Naive thymus-derived CD4-positive, alpha-beta T cell (primary cell): ENCODE data around the gene SH3RF3. TPM values are rescaled to one million over a fixed set of nuclear protein-coding genes. Genes with fewer than 3 reads are reported as not detected.

ENCODE experiments used
- ATAC-seq: fragments of 150-1000 bp; cut with Tn5 transposase; 2 replicates; pipeline ENCODE4 v1.10.0; 2021; ENCODE audit warnings: mild to moderate bottlenecking, moderate library complexity
- CTCF ChIA-PET: fragments of 350-600 bp; sonication (Branson Sonifier 250); formaldehyde crosslinking; loops from one replicate; lab custom pipeline; 2021; ENCODE audit warnings: antibody characterized with exemption; lab: Charles Lee
- POLR2A ChIA-PET: fragments of 350-600 bp; sonication (Branson Sonifier 250); formaldehyde crosslinking; loops from one replicate; lab custom pipeline; 2021; ENCODE audit warnings: antibody characterized with exemption, inconsistent platforms; lab: Charles Lee
- DNase-seq, 9 donors: peaks; one replicate each; pipeline versions ENCODE4 v3.0.0 to v3.0.0-alpha.2; 2020 to 2022; ENCODE audit warnings: mixed read lengths in 1 of 9
- H3K27ac ChIP-seq: one replicate; pipeline ENCODE4 v1.7.0; 2013; ENCODE audit warnings: mild to moderate bottlenecking, low read depth, low read length, moderate library complexity
- H3K27me3 ChIP-seq, 2 donors: one replicate each; pipeline ENCODE4 v1.7.0; 2013; ENCODE audit warnings: low read length in 2 of 2, mild to moderate bottlenecking in 2 of 2, moderate library complexity in 2 of 2; ENCODE audit not compliant: control insufficient read depth in 2 of 2, insufficient read depth in 2 of 2
- H3K36me3 ChIP-seq, 3 experiments: 1 replicate in 2 of 3; 2 replicates in 1 of 3; pipeline ENCODE4 v1.7.0; 2013; ENCODE audit warnings: low read length in 3 of 3, mild to moderate bottlenecking in 3 of 3, moderate library complexity in 1 of 3; ENCODE audit not compliant: insufficient read depth in 3 of 3, control insufficient read depth in 2 of 3
- H3K4me1 ChIP-seq, 2 donors: one replicate each; pipeline ENCODE4 v1.7.0; 2013; ENCODE audit warnings: low read length in 2 of 2, mild to moderate bottlenecking in 2 of 2, moderate library complexity in 1 of 2; ENCODE audit not compliant: control insufficient read depth in 2 of 2, insufficient read depth in 2 of 2
- H3K4me3 ChIP-seq: 2 replicates; pipeline ENCODE4 v1.7.0; 2013; ENCODE audit warnings: mild to moderate bottlenecking, low read length
- H3K9me3 ChIP-seq, 3 experiments: 1 replicate in 2 of 3; 2 replicates in 1 of 3; pipeline ENCODE4 v1.7.0; 2013; ENCODE audit warnings: low read length in 3 of 3; ENCODE audit not compliant: control insufficient read depth in 2 of 3
- H3K27ac Mint-ChIP-seq, 9 donors: one replicate each; pipeline ENCODE4 v1.8.0; 2020 to 2022; ENCODE audit warnings: mixed read lengths in 9 of 9, mild to moderate bottlenecking in 8 of 9, moderate library complexity in 5 of 9, inconsistent platforms in 2 of 9
- H3K27me3 Mint-ChIP-seq, 5 donors: one replicate each; pipeline ENCODE4 v1.8.0; 2021 to 2022; ENCODE audit warnings: mixed read lengths in 5 of 5, mild to moderate bottlenecking in 1 of 5
- H3K36me3 Mint-ChIP-seq, 5 donors: one replicate each; pipeline ENCODE4 v1.8.0; 2020 to 2022; ENCODE audit warnings: mixed read lengths in 5 of 5, mild to moderate bottlenecking in 3 of 5, inconsistent platforms in 1 of 5
- H3K4me1 Mint-ChIP-seq, 7 donors: one replicate each; pipeline ENCODE4 v1.8.0; 2020 to 2022; ENCODE audit warnings: mixed read lengths in 7 of 7, mild to moderate bottlenecking in 3 of 7, inconsistent platforms in 1 of 7
- H3K4me3 Mint-ChIP-seq, 10 donors: one replicate each; pipeline ENCODE4 v1.8.0; 2020 to 2022; ENCODE audit warnings: mild to moderate bottlenecking in 10 of 10, mixed read lengths in 10 of 10, moderate library complexity in 6 of 10, inconsistent platforms in 2 of 10
- H3K9me3 Mint-ChIP-seq, 11 donors: one replicate each; pipeline ENCODE4 v1.8.0; 2020 to 2022; ENCODE audit warnings: mixed read lengths in 11 of 11, mild to moderate bottlenecking in 4 of 11, inconsistent platforms in 1 of 11, moderate library complexity in 1 of 11
- intact Hi-C, 2 donors: fragments of 100-400 bp; cut with micrococcal nuclease; formaldehyde crosslinking; loops; one replicate each; pipeline ENCODE4 v1.15.1; 2023
- polyA plus RNA-seq, 2 donors: library from polyadenylated mRNA; unstranded; fragments of 300-500 nt; fragmentation: Illumina TruSeq; gene quantifications; one replicate each; pipeline ENCODE4 v1.2.3, GENCODE V29; 2021
- total RNA-seq, 6 experiments: library from RNA in 5 of 6; stranded (reverse) in 5 of 6; gene quantifications; 1 replicate in 5 of 6; 2 replicates in 1 of 6; pipeline ENCODE4 v1.2.3 and lab custom pipeline; 2021 to 2026

The SH3RF3 gene
- total and polyA plus RNA-seq, 7 experiments from 2014 or later, result 0.19 to 11.5 (median 4.8) TPM

GRCh38 chr2:109411640-109412325, 282.8 kb downstream of the SH3RF3 start:
- no peak for ATAC-seq
- Mint-ChIP-seq H3K9me3 (no peaks in the 10 kb centered on the region), H3K4me3 (no peak overlapping the region), H3K4me1 (peaks cover 0 to 4% (median 0%) of the 10 kb centered on the region in 7 donors), H3K36me3 (peaks cover 0 to 7% (median 0%) of the 10 kb centered on the region in 5 donors), H3K27ac (peak overlapping the region in 1 of 9 donors; percentile 41), H3K27me3 (no peaks in the 10 kb centered on the region)
- Histone ChIP-seq H3K4me1 (no peaks in the 10 kb centered on the region), H3K36me3 (no peaks in the 10 kb centered on the region), H3K9me3 (no peaks in the 10 kb centered on the region), H3K27me3 (no peaks in the 10 kb centered on the region), H3K27ac (no peak overlapping the region), H3K4me3 (no peak overlapping the region)
- CTCF ChIA-PET, result interaction anchor here (0.6 kb wide), 1 partner anchor 545 kb away, joined by 5 read pairs; no protein-coding TSS in a partner anchor
- no peak for DNase-seq
- intact Hi-C loops, result no loop called here
- POLR2A ChIA-PET, result no interaction called here

- Histone ChIP-seq H3K27me3 (no peaks in the 10 kb centered on the region), H3K4me3 (no peak overlapping the region), H3K9me3 (no peaks in the 10 kb centered on the region), H3K4me1 (no peaks in the 10 kb centered on the region), H3K27ac (no peak overlapping the region), H3K36me3 (no peaks in the 10 kb centered on the region)
- intact Hi-C loops, result no loop called here
- CTCF ChIA-PET, result no interaction called here
- Mint-ChIP-seq H3K4me1 (peaks cover 0 to 5% (median 0%) of the 10 kb centered on the region in 7 donors), H3K9me3 (no peaks in the 10 kb centered on the region), H3K4me3 (no peak overlapping the region), H3K27me3 (no peaks in the 10 kb centered on the region), H3K36me3 (peaks cover 0 to 17% (median 0%) of the 10 kb centered on the region in 5 donors), H3K27ac (no peak overlapping the region)
- POLR2A ChIA-PET, result no interaction called here
- ATAC-seq (no peak), DNase-seq (no peak)
These were observed 286.6 kb downstream of the SH3RF3 start for GRCh38 chr2:109415581-109416013.

GRCh38 chr2:109417701-109418335, 288.8 kb downstream of the SH3RF3 start:
- ChIA-PET CTCF (no interaction called here), POLR2A (no interaction called here)
- no peaks in the 10 kb centered on the region for H3K9me3 ChIP-seq
- no peak overlapping the region for H3K27ac ChIP-seq
- H3K27ac Mint-ChIP-seq, result no peak overlapping the region
- H3K36me3 ChIP-seq, result peaks cover 0 to 3% (median 0%) of the 10 kb centered on the region in 3 experiments
- ATAC-seq (no peak), DNase-seq (no peak)
- H3K27me3 ChIP-seq, result no peaks in the 10 kb centered on the region
- H3K4me1 ChIP-seq, result no peaks in the 10 kb centered on the region
- no peaks in the 10 kb centered on the region for H3K27me3 Mint-ChIP-seq
- no peak overlapping the region for H3K4me3 ChIP-seq
- peaks cover 0 to 31% (median 0%) of the 10 kb centered on the region in 5 donors for H3K36me3 Mint-ChIP-seq
- no peak overlapping the region for H3K4me3 Mint-ChIP-seq
- peaks cover 0 to 5% (median 0%) of the 10 kb centered on the region in 7 donors for H3K4me1 Mint-ChIP-seq
- H3K9me3 Mint-ChIP-seq, result no peaks in the 10 kb centered on the region
- intact Hi-C loops, result no loop called here

- no peak overlapping the region for H3K4me3 ChIP-seq
- H3K4me1 Mint-ChIP-seq, result peaks cover 0 to 5% (median 0%) of the 10 kb centered on the region in 7 donors
- DNase-seq (no peak), ATAC-seq (no peak)
- peaks cover 0 to 3% (median 0%) of the 10 kb centered on the region in 3 experiments for H3K36me3 ChIP-seq
- H3K27me3 ChIP-seq, result no peaks in the 10 kb centered on the region
- intact Hi-C loops, result no loop called here
- ChIA-PET POLR2A (no interaction called here), CTCF (no interaction called here)
- no peaks in the 10 kb centered on the region for H3K4me1 ChIP-seq
- no peaks in the 10 kb centered on the region for H3K27me3 Mint-ChIP-seq
- no peak overlapping the region for H3K27ac ChIP-seq
- no peaks in the 10 kb centered on the region for H3K9me3 Mint-ChIP-seq
- peaks cover 0 to 39% (median 2%) of the 10 kb centered on the region in 5 donors for H3K36me3 Mint-ChIP-seq
- H3K27ac Mint-ChIP-seq, result peak overlapping the region in 1 of 9 donors; percentile 82
- H3K4me3 Mint-ChIP-seq, result no peak overlapping the region
- H3K9me3 ChIP-seq, result no peaks in the 10 kb centered on the region
These were observed 289.7 kb downstream of the SH3RF3 start for GRCh38 chr2:109418716-109419115.

GRCh38 chr2:109419171-109419756, 290.3 kb downstream of the SH3RF3 start:
- no peaks in the 10 kb centered on the region for H3K27me3 ChIP-seq
- H3K4me1 ChIP-seq, result no peaks in the 10 kb centered on the region
- Mint-ChIP-seq H3K4me1 (peaks cover 0 to 5% (median 0%) of the 10 kb centered on the region in 7 donors), H3K27ac (no peak overlapping the region), H3K27me3 (no peaks in the 10 kb centered on the region), H3K36me3 (peaks cover 0 to 39% (median 4%) of the 10 kb centered on the region in 5 donors), H3K9me3 (no peaks in the 10 kb centered on the region), H3K4me3 (no peak overlapping the region)
- H3K9me3 ChIP-seq, result no peaks in the 10 kb centered on the region
- ATAC-seq (no peak), DNase-seq (no peak)
- peaks cover 0 to 3% (median 0%) of the 10 kb centered on the region in 3 experiments for H3K36me3 ChIP-seq
- POLR2A ChIA-PET, result no interaction called here
- intact Hi-C loops, result no loop called here
- H3K4me3 ChIP-seq, result no peak overlapping the region
- no peak overlapping the region for H3K27ac ChIP-seq
- CTCF ChIA-PET, result no interaction called here

- Mint-ChIP-seq H3K27ac (no peak overlapping the region), H3K36me3 (peaks cover 0 to 40% (median 4%) of the 10 kb centered on the region in 5 donors)
These were observed 291.0 kb downstream of the SH3RF3 start for GRCh38 chr2:109419960-109420370.

More at GRCh38 chr2:109419960-109420370, 291.0 kb downstream of the SH3RF3 start:
- no peak for ATAC-seq
- CTCF ChIA-PET, result no interaction called here
- no peaks in the 10 kb centered on the region for H3K4me1 ChIP-seq
- H3K27me3 ChIP-seq, result no peaks in the 10 kb centered on the region
- no peak for DNase-seq
- intact Hi-C loops, result no loop called here
- no peaks in the 10 kb centered on the region for H3K27me3 Mint-ChIP-seq
- no peaks in the 10 kb centered on the region for H3K9me3 Mint-ChIP-seq
- POLR2A ChIA-PET, result no interaction called here
- no peak overlapping the region for H3K27ac ChIP-seq
- H3K4me3 Mint-ChIP-seq, result no peak overlapping the region
- peaks cover 0 to 5% (median 0%) of the 10 kb centered on the region in 7 donors for H3K4me1 Mint-ChIP-seq
- peaks cover 0 to 3% (median 0%) of the 10 kb centered on the region in 3 experiments for H3K36me3 ChIP-seq
- no peak overlapping the region for H3K4me3 ChIP-seq
- H3K9me3 ChIP-seq, result no peaks in the 10 kb centered on the region
